Colon (tissue), 2 donors: ENCODE measurements around the gene GPR180.

Experiments used
- FAIRE-seq: peaks from 2 replicates; lab custom pipeline; 2012; peaks lifted over from hg19 to GRCh38; lab: Jason Lieb, UNC
- donor health status: control.
- donor health status: control.

The GPR180 gene

DNA sequence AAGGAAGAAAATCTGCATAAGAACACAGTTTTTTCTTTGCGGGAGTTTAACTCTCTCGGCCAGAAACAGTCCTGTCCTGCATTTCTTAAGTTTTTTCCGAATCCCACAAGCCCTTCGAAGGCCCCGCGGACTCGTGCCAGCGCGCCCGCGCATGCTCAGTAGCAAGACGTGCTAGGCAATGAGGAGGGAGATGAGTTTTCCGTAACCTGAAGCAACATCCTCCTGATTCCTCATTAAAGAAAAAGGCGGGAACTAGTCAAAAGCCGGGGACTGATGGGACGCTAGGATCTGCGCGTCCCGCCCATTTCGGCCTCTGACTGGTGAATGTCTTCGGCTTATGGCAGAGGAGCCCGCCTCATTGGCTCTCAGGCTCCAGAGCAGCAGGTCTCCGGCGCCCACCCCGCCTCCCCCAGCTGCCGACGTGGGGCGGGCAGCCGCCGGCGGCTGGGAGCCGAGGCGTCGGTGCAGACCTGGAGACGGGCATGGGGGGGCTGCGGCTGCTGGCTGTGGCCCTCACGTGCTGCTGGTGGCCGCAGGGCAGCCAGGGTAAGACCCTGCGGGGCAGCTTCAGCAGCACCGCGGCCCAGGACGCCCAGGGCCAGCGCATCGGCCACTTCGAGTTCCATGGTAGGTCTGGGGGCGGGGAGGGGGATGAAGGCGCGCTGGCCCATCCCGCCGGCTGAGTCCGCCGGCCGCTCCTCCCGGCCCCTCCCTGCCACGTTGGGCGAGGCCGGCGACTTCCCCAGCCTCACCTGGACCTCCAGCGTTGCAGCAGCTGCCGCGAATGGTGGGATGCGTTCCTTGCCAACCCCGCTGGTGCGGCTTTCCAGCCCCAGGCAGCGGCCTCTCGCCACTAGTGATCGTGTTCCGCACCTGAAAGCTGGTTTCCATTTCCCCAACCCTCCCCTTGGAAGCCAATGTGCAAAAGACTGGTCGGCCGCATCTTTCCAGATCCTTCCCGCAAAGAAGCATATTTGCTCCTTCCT is at the start of gene GPR180:
TSS of gene GPR180 (plus strand) at position 412 of the 986 bp plus-strand sequence. CDS start at position 483, 71 bp downstream.
- FAIRE-seq, result no peak

DNA sequence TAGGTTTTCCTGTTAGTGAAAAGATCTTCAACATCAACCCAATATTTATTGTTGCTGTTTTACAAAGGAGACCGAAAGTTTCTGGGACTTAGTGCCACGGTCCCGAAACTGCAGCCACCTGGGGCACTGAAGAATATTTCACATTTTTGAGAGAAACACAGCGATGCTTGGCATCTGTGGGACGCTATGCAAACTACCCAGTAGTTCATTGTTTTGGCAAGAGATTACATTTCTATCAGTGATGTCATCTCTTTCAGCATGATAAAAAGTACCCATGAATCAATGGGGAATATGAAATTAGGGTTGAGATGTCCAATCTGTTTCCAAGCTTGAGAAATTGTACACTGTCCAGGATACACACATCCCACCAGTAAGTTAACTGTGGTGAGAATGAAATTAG is 49.6 kb upstream of the GPR180 start:
- no peak for FAIRE-seq

DNA sequence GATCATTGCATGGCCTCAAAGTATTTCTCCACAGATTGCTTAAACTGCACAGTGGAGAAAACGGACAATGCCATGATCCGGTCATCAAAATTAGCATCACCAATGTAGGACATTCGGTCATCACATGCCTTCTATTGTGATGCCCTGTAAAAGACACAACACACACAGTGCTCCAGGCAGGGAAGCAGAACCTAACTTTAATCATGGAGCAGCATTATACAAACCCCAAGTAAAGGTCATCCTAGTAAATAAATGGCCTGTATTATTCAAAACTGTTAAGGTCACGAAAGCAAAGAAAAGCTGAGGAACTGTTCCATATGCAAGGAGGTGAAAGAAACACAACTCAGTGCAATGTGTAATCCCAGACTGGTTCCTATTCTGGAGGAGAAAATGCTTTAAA is 47.9 kb upstream of the GPR180 start:
- FAIRE-seq, result no peak

DNA sequence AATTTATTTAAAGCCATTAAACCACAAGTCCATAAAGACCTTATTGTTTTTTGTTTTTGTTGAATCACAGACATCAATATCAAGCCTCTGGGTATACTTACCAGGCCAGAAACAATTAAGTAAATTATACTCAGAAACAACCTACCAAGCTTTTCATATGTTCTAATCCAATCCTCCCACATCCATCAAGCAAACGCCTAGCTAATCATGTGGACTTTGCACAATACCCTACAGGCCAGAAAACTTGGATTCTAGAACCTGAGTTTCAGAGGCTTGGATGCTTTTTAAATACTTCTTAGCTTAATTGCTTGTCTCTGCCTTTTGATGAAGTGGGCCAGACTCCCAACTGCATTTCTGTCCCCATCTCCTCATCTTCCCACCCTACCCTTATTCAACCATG is 45.6 kb upstream of the GPR180 start:
- FAIRE-seq, result no peak

DNA sequence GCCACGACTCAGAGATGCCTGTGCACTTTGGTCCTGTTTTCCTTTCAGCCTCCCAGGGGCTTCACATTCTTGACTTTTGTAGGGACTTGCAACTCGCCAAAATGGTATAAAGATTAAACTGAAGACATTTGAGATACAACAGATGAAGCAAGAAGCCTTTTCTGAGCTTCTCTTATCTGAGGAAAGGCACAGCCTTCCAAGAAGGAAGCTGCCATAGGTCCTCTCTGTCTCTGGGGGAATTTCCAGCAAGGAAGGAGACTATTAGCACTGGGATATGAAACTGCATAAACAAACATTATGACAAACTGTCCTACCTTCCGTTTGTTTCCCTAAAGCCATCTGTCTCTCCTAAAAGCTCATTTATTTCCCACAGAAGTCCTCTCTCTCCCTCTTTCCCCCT is 45.0 kb upstream of the GPR180 start:
- no peak for FAIRE-seq

DNA sequence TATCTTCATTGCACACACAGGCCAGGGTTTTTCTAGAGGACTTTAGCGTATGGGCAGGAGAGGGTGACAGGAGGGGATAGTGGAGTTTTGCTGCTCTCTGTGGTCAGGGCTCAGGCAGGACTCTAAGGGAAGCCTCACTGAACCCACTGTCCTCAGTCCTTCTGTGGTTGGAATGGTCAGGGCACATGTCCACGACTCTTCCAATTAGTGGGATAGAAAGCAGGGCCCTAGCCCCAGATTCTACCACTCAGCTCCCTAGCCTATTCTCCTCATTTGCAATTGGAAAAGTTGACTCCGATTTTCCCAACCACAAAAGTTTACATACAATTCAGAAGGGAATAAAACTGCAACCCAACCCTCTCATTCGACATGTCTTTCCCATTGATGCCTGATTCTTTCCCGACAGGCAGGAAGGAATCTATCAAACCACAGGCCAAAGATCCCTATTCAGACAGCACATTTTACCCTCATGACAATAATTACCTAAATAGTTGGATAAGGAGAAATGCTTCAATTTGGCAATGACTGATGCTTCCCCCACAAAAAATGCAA is 43.9 kb upstream of the GPR180 start:
- no peak for FAIRE-seq

DNA sequence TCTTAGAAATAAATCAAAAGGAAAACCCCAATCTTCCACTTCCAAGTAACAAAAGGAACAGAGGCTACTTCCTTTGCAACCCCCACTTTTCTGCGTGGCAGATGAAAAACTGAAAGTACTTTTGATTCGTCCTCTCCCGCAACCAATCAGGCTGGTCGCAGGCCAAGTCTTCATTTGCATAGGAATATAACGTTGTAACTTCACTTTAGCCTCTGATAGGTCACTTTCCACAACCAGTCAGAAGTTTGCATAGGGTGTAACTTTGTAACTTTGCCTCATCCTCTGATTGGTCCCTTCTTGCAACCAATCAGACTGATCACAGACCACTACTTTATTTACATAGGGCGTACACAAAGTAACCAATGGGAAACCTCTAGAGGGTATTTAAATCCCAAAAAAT is 42.9 kb upstream of the GPR180 start:
- no peak for FAIRE-seq

DNA sequence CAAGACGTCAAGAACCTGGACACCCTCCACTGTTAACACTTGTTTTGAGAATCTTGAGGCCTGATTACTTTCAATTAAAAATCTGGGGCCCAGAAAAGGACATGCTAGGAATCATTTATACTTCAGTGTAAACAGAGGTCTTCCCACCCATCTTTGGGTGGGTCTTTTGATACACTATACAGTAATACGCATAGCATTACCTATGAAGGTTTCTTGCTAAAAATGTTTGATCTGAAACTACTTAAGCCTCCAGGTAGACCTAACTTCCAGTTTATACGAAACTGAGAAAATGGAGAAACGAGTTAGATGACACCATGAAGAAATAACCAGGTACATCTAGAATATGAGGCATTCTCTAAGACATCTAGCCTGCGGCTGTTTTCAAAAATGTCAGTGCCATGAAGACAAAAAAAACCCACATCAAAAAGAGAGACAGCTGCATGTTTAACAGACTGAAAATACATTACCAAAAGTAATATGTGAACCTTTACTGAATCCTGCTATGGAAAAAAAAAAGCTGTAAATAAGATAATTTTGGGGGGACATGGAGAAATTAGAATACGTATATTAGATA is 42.3 kb upstream of the GPR180 start:
- FAIRE-seq, result no peak

DNA sequence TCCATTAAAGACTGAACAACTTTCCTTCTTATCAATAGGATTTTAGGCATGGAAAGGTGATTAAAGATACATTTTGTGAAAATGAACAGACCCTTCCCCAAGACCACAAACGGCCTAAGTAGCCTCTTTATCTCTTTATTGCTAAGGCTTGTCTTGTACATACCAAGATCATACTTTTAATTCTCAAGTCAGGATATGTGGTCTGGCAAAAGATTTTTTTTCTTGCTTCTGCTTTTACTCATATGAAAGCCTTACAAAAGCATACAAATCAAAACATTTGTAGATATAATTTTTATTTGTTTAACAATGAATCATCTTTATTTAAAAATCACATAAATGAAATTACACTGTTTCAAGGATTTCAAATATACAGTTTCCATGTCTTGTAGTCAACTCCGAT is 41.5 kb upstream of the GPR180 start:
- no peak for FAIRE-seq

DNA sequence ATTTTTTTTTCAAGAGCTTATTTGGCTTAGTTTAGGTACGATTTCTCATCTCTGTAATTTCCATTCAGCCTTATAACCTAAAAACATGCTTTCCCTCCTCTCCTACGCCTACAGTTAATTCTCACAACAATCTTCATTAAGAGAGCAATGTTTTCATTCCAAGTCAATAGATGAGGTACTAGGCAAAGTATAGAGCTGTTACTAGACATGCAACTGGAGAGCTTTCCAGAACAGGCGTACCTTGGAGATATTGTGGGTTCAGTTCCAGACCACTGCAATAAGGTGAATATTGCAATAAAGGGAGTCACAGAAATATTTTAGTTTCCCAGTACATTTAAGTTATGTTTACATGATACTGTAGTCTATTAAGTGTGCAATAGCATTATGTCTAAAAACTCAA is 40.5 kb upstream of the GPR180 start:
- no peak for FAIRE-seq

DNA sequence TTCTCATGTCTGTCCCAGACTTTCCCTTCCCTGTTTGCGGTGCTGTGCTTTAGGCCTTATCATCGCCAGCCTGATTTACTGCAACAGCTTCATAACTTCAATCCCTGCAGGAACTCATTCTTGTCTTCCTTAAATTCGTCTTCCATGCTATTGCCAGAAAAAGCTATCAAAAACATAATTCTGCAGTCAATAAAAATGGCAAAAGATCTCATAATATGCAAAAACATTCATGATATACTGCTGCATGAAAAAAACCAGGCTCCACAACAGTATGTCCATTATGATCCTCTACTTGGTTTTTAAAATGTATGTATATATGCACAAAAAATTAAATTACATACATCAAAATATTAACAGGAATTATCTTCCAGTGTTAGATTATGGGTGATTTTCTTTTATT is 34.1 kb upstream of the GPR180 start:
- FAIRE-seq, result no peak

DNA sequence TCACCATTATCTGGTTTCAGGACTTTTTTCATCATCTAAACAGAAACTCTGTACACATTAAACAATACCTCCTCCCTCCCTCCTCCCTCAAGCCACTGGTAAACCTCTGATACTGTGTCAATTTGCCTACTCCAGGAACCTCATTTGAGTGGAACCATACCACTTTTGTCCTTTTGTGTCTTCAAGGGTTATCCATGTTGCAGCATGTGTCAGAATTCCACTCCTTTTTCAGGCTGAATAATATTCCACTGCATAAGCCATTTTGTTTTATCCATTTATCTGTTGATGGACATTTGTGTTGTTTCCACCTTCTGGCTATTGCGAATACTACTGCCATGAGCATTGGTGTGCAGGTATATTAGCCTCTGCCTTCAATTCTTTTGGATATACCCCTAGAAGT is 33.2 kb upstream of the GPR180 start:
- no peak for FAIRE-seq

DNA sequence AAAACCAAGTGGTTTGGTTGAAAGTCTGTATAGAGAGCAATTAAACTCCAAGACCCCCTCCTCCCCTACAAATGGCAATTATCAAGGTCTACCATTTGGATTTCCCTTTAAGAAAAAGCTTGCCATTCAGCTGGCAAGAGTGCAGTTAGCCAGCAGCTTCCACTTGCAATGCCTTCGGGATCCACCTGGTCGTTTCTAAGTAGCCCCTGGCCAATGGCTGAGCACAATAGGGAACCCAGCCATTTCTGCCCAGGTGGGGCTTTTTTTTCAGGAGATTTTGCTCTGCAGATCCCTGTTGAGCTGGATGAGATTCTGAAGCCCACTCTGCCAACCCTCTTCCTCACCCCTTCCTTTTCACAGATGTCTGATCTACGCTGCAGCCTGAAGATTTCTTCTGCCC is 32.0 kb upstream of the GPR180 start:
- FAIRE-seq, result no peak

DNA sequence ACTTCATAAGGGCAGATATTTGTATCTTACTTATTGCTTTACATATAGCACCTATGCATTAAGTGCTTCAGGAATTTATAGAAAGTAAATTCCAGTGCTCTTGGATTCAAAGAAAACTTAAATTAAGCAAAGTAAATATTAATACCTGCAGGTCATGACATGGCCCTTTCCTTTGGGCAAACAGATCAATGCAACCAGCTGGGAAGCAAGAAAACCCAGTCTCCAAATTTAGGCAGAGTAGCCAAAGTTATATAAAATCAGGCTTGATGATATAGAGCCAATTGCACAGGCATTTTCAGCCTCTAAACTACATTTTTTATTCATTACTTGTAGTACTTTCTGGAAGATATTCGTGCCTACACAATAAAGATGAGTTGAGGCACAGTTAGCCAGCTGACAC is 22.6 kb upstream of the GPR180 start:
- no peak for FAIRE-seq

DNA sequence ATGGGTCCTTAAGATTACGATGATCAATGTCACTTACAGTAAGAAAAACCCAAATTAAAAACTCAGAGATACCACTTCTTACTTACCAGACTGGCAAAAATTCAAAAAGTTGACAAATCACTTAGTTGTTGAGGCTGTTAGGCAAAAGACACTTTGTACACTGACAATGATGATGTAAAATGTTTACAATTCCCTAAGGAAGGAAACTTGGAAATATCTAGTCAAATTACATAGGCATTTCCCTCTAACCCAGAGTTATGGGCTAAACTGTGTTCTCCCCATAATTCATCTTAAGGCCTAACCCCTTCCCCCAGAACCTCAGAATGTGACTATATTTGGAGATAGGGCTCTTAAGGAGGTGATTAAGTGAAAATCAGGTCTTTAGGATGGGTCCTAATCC is 17.7 kb upstream of the GPR180 start:
- no peak for FAIRE-seq

DNA sequence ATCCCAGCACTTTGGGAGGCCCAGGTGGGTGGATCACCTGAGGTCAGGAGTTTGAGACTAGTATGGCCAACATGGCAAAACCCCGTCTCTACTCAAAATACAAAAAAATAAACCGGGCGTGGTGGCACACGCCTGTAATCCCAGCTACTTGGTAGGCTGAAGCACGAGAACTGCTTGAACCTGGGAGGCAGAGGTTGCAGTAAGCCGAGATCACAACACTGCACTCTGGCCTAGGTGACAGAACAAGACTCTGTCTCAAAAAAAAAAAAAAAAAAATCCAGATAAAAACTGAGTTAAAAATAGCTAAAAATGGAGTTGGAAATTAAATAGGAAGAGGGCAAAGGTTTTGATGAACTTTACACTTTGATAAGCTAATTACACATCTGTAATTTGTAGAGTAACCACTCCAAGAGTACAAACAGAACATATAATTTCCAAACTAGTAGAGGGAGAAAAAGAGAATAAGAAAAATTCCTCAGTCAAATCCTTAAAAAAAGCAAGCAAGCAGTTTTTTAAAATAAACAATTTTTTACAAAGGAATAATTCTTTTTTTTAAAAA is 16.0 kb upstream of the GPR180 start:
- no peak for FAIRE-seq

DNA sequence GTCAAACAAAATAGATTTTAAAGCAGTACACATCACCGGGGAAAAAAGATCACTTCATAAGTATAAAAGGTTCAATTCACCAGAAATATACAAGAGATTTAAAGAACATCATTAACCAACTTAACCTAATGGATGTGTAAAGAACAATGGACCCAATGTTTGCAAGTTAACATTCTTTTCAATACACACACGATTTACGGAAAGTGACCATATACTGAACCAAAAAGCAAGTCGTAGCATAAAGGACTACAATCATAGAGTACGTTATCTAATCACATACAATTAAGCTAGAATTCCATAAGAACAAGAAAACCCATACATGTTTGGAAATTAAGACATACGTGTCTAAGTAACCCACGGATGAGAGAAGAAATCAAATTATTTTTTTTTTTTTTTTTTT is 15.3 kb upstream of the GPR180 start:
- FAIRE-seq, result no peak

DNA sequence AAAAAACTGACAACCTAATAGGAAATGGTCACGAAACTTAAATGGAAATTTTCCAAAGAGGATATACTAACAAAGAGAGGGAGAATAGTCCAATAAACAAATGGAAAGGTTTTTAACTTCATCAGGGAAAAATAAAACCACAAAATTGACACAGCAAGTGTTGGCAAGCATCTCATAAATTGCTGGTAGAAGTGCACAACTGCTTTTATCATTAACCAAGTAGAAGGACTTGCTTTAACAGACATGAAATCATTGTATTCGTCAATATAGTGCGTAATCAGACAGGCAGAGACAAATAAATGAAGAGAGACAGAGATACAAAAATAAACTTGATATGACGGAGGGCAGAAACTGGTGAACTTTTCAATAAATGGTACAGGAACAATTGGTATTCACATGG is 13.1 kb upstream of the GPR180 start:
- FAIRE-seq, result no peak

DNA sequence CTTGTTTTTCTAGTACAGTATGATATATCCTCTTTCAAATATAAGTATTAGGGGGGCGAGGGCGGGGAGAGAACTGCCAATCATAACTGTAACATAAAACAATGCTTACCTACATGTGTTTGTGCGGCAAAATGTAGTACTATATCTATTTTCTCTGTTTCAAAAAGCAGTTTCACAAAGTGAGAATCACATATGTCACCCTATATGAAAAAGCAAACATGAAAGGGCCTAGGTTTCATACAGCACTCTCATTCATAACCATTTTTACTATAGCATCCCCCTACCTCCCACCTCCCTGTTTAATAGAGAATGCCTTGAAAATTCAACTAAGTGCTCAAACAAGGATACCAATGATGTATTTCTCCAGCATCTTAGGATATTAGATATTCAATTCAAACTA is 10.9 kb upstream of the GPR180 start:
- no peak for FAIRE-seq

DNA sequence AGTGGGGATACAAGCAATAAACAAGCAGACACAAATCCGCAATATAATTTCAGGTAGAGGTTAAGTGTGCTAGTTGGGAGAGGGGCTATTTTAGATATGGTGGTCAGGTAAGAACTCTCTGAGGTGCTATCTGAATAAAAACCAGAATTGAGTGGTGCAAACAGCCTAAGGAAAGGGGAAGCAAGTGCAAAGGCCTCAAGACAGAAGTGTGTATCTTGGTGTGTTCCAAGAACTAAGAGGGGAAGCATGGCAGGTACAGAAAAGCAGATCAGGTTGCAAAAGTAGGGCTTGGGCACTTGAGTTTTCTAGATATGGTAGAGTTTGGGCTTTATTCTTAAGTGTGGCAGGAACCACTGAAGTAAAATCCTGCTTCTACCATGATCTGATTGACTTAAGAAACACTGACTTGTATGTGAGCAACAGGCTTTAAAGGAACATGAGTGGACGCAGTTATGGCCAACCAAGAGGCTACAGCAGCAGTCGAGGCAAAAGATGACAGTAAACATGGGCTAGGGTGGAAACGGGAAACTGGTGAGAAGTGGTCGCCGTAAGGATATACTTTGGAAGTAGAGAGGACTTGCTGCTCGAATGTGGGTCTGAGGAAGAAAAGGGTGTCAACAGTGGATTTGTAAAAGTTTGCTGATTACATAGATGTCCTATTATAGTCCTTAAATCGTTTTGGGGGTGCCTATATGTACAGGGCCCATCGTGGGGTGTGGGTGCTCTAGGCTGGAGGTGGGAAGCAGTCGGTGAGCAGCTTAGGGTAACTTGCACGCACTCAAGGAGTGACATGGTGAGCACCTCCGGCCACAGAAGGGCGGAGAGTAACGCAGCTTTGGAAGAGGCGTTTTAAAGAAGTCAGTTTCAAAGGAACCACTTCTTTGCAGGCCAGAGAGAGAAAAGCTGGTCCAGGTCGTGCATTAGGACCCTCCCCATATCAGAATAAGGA is 6.4 kb upstream of the GPR180 start:
- no peak for FAIRE-seq

DNA sequence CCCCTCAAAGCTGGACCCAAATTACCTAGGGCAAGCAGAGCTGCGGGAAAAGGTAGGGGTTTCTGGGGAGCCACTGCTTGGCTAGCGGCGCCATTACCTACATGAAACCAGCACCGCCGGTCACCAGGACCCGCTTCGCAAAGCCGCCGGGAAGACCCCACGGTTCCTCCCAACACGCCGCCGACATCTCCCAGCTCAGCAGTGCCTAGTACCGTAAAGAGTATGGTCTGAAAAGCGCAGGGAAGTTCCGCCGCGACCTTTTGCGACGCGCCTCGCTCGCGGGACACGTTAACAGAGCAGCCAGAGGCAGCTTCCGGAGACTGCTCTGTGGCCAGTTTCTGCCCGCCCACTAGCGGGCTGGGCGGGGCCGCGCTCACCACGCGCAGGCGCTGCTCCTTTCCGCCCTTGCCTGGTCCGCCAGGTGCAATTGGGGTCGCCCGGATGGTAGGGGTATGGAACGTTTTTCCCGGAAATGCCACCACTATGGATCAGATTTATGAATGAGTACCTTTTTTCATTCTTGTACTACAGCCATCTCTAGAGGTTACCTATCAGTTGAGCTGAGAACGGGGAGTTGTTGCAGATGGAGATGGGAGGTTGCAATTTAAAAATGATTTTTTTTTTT is 5.6 kb upstream of the GPR180 start, which contains the start of gene TGDS:
TSS of gene TGDS (minus strand) at position 203 of the 625 bp plus-strand sequence. CDS start at position 187, 16 bp downstream.
- FAIRE-seq, result no peak
